ENCODE data around the gene ZNF423.

- TF ChIP-seq REST (IDR thresholded peaks at IDR 0.05; ENCODE audit: borderline replicate concordance) (no peak), REST (CRISPR knock-in tag; IDR thresholded peaks at IDR 0.05; ENCODE audit: low read depth) (no peak), CHD2 (IDR thresholded peaks at IDR 0.05; ENCODE audit: low read depth, low read length) (no peak), EP300 (IDR thresholded peaks at IDR 0.05; ENCODE audit: low read length) (no peak), POLR2AphosphoS5 (IDR thresholded peaks at IDR 0.05; ENCODE audit: control insufficient read depth, insufficient read depth, low read depth, low read length) (no peak), CBX3 (IDR thresholded peaks at IDR 0.05; ENCODE audit: borderline replicate concordance in 1 of 2, low read length in 2 of 2) (no peak), HDAC6 (IDR thresholded peaks at IDR 0.05; ENCODE audit: low read depth, low read length) (no peak), ZNF766 (CRISPR knock-in tag; conservative IDR thresholded peaks at IDR 0.05) (no peak), YY1 (IDR thresholded peaks at IDR 0.05; ENCODE audit: borderline replicate concordance in 1 of 3, control insufficient read depth in 1 of 3, extremely low read depth in 1 of 3, insufficient read depth in 3 of 3, insufficient read length in 1 of 3, insufficient replicate concordance in 2 of 3, low read depth in 1 of 3, low read length in 2 of 3) (no peak), NFIC (IDR thresholded peaks at IDR 0.05) (no peak), SP1 (CRISPR knock-in tag; IDR thresholded peaks at IDR 0.05) (no peak), POLR2A (conservative IDR thresholded peaks at IDR 0.05) (no peak)
- TF ChIP-seq, protein P1, sequence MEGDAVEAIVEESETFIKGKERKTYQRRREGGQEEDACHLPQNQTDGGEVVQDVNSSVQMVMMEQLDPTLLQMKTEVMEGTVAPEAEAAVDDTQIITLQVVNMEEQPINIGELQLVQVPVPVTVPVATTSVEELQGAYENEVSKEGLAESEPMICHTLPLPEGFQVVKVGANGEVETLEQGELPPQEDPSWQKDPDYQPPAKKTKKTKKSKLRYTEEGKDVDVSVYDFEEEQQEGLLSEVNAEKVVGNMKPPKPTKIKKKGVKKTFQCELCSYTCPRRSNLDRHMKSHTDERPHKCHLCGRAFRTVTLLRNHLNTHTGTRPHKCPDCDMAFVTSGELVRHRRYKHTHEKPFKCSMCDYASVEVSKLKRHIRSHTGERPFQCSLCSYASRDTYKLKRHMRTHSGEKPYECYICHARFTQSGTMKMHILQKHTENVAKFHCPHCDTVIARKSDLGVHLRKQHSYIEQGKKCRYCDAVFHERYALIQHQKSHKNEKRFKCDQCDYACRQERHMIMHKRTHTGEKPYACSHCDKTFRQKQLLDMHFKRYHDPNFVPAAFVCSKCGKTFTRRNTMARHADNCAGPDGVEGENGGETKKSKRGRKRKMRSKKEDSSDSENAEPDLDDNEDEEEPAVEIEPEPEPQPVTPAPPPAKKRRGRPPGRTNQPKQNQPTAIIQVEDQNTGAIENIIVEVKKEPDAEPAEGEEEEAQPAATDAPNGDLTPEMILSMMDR (IDR thresholded peaks at IDR 0.05 in 2 of 3, conservative IDR thresholded peaks at IDR 0.05 in 1 of 3; ENCODE audit: insufficient read depth in 2 of 3, low read depth in 1 of 3, low read length in 3 of 3) = no peak
Observed at GRCh38 chr16:49520492-49521038, 335.3 kb downstream of the ZNF423 start.
